HG02884 (cell line): ENCODE results near the gene STXBP3.
A peak's percentile ranks its signal among the peaks of the same experiment; 100 is the strongest.
"Not testable (repeated sequence)": the region's sequence is repeated elsewhere in the genome, so short reads cannot be mapped to it uniquely, and the experiment has no call there.

Experiments used
- ATAC-seq: cut with Tn5 transposase; IDR thresholded peaks from one replicate; pipeline ENCODE4 v1.9.1; 2021; ENCODE audit warnings: mild to moderate bottlenecking, moderate library complexity; ENCODE audit not compliant: unreplicated experiment

The STXBP3 gene

DNA sequence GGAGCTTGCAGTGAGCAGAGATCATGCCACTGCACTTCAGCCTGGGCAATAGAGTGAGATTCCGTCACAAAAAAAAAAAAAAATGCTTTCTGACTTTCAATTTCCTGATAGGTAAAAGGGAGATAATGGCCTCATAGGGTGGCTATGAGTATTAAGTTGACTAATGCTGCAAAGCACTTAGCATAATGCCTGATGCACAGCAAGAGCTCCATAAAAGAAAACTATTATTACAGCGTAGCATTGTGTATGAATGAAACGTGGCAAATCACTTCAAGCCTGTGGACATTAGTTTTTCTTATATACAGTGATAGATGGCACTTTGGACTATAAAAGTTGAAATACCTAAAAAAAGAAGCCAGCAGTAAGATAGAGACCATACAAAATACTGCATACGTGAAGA lies 17.0 kb upstream of the STXBP3 start:
- ATAC-seq: no peak

GRCh38 chr1:108732398-108732797 lies 14.1 kb upstream of the STXBP3 start:
- ATAC-seq: no peak

GRCh38 chr1:108734171-108734865 lies 12.2 kb upstream of the STXBP3 start:
- ATAC-seq: no peak

DNA sequence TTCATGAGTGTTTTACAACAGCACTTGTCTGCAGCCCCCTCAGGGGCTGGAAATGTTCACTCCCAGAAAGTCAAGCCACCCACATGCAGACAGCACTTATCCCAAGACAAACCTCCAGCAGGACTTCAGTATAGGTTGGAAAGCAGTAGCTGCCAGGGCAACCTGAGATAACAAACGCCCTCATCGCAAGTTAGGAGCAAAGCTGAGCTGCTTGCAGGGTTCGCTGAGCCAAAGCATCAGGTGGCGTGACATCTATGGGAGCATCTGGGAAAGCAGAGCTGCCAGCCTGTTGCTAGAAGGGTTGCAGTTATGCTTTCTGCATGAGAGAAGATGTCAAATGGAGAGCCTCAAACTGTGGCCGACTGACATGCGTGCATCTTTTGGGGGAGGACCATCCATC lies 4.2 kb upstream of the STXBP3 start:
- ATAC-seq: no peak

DNA sequence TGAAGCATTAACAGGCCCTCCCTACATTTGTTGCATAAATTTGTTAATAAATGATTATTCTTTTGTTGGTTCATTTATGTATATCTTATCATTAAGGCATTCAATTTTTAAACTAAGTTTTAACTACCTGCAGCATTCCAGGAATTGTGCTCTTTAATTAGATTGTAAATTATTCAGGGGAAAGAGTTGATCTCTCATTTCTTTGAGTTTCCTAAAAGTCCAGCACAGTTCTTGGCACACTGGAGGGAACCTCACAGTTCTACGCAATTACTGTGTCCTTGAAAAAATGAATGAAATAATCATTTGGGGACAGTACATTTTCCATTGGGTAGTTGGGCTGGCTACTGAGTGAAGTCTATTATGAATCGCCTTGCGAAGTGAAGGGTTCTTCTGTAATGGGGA lies 493 bp upstream of the STXBP3 start:
- ATAC-seq: no peak

- ATAC-seq: peak; percentile 25
These were observed 837 bp downstream of the STXBP3 start for GRCh38 chr1:108747171-108747850.

DNA sequence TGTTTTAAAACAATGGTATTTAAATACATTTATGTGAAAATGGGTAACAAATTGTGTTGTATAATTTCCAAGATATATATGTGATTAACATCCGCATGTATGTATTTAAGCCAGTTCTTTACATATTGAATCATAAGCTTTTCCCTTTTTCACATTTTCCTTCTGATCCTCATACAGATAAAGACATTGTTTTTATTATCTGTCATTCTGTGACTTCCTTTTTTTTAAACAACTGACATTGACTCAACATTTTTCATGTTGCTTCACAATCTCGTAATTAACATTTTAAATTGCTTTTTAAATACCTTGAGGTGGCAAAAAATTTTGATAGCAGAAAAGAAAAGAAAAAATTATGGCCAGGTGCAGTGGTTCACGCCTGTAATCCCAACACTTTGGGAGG lies 1.4 kb downstream of the STXBP3 start:
- no peak for ATAC-seq

GRCh38 chr1:108749081-108749480 lies 2.6 kb downstream of the STXBP3 start:
- no peak for ATAC-seq

- ATAC-seq: no peak
These were observed 4.2 kb downstream of the STXBP3 start for GRCh38 chr1:108750476-108751181.

- no peak for ATAC-seq
These were observed 6.9 kb downstream of the STXBP3 start for GRCh38 chr1:108753363-108753762.

DNA sequence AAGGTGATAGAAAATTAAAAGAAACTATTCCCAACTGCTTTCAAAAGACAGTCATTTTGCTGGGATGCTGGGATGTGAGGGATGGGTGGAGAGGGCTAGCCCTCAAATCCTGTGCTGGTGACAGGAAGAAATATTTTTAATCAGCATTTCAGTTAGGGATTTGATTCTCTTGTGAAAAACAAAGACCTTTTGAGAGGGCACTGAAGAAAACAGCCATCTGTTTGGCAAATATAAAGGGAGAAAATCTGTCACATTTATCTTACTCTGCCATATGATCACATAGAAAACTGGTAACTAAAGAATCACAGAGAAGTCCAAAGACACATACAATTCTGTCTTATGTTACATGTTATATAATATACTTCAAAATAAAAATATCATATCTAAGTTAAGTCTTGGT lies 12.3 kb downstream of the STXBP3 start:
- no peak for ATAC-seq

DNA sequence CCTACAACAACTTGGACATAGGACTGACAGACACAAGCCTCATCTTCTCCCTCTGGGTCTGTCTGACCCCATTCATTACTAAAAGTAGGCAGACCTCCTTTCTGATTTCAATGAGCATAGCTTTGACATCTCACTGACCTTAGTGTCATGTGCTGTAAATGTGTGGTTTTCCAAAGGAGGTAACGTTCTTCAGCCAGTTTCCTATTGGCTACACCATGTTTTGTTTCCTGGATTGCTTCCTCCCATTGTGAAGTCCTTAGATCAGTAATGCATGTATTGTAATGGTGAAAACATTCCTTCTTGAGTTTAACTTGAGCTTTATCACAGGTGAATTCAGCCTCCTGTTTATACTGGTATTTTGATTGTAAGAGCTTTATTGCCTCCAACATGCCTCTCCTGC lies 20.6 kb downstream of the STXBP3 start:
- ATAC-seq: no peak

- no peak for ATAC-seq
These were observed 21.2 kb downstream of the STXBP3 start for GRCh38 chr1:108767708-108768107.

DNA sequence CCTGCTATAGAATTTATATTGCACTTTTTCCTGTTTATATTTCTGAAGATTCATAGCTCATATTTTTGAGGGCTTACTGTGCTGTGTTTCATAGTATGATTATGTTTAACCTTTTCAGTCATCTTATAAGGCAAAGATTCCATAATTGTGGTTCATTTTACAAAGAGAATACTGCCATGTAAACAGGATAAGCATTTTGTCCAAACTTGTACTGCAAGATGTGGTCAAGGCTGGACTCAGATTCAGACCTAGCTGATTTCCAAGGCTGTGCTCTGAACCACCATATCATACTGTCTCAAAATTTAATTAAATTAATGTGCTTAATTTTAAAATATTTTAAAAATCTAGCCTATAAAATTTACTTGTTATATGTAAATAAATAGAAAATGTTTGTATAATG lies 31.4 kb downstream of the STXBP3 start:
- ATAC-seq: no peak

DNA sequence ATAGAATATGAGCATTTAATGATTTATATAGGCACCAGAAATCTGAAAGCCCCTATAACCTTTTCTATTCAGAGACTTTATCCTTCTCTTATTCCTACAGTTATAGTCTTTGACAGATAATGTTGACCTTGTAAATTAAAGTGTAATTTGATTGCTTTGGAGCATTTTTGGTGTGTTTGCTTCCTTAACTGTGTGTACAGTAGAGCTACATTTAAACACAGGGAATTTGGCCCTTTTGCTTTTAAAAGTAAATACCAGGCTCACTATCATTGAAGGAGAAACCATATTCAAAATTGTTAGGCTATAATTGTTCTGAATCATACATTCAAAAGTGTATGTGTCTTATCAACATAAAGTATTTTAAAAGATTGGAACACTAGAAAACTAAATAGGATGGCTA lies 33.0 kb downstream of the STXBP3 start:
- no peak for ATAC-seq

DNA sequence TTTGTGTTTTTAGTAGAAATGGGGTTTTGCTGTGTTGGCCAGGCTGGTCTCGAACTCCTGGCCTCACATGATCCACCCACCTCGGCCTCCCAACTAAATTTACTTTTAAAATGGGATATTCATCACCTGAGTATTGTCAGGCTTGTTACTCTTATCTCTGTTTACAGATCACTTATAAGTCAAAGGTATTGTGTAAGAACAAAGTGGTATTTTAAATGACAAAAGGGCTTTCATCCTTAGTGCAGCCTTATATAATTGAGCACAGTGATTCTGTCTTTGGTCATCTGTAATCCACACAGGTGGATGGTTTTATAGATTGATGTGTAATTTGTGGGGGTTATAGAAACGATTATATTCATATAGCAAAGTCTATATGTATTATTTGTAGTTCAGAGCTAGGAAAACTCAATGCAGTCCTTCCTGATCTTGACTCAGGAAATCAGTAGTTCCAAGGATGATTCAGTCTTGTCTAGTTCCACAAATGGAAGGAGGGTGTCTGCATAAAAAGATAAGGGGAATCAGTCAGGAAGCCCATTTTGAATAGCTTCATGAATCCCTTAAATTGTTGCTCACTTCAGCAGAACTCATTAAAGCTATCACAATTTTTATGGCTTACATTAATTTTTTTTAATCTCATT lies 34.6 kb downstream of the STXBP3 start:
- no peak for ATAC-seq

- ATAC-seq: not testable (repeated sequence)
These were observed 35.1 kb downstream of the STXBP3 start for GRCh38 chr1:108781575-108781944.

- ATAC-seq: no peak
These were observed 38.8 kb downstream of the STXBP3 start for GRCh38 chr1:108785264-108785663.

GRCh38 chr1:108785880-108786279 lies 39.4 kb downstream of the STXBP3 start:
- ATAC-seq: no peak

GRCh38 chr1:108791790-108792189 lies 45.3 kb downstream of the STXBP3 start:
- no peak for ATAC-seq

GRCh38 chr1:108792420-108792819 lies 45.9 kb downstream of the STXBP3 start:
- no peak for ATAC-seq

GRCh38 chr1:108799001-108799400 lies 52.5 kb downstream of the STXBP3 start:
- ATAC-seq: no peak
